A673 (cell line): Measurements from ENCODE around the gene MFN2. TPM values are rescaled to one million over a fixed set of nuclear protein-coding genes. Genes with fewer than 3 reads are reported as not detected.

Experiments used
- BruUV-seq: library from RNA; stranded (reverse); fragments of 400-500 nt; replicated peaks from 2 replicates; lab custom pipeline; 2021; lab: Mats Ljungman, UMichigan
- CTCF ChIA-PET: fragments of 300-600 bp; sonication (Branson Sonifier 250); formaldehyde crosslinking; loops from one replicate; lab custom pipeline; 2022; ENCODE audit warnings: antibody characterized with exemption; lab: Charles Lee
- POLR2A ChIA-PET: fragments of 300-600 bp; sonication (Branson Sonifier 250); formaldehyde crosslinking; loops from one replicate; lab custom pipeline; 2022; ENCODE audit warnings: antibody characterized with exemption; ENCODE audit not compliant: low non-redundant PET; lab: Charles Lee
- DNase-seq: peaks from one replicate; pipeline ENCODE4 v3.0.0-alpha.2; 2015; ENCODE audit warnings: low spot score
- H3K27ac ChIP-seq: fragments of 200-600 bp; sonication (generic); 2 replicates; pipeline ENCODE4 v1.5.1; 2016; ENCODE audit warnings: mixed run types, low read depth, mild to moderate bottlenecking, mixed read lengths, antibody characterized with exemption, low read length; ENCODE audit not compliant: poor library complexity, severe bottlenecking
- H3K27me3 ChIP-seq: fragments of 200-600 bp; sonication (generic); replicated peaks from 2 replicates; pipeline ENCODE4 v1.6.1; 2017; ENCODE audit warnings: mixed run types, low read depth, mild to moderate bottlenecking, mixed read lengths, antibody characterized with exemption, low read length; ENCODE audit not compliant: insufficient read depth, poor library complexity
- H3K36me3 ChIP-seq: fragments of 200-600 bp; sonication (generic); 2 replicates; pipeline ENCODE4 v1.6.1; 2016; ENCODE audit warnings: mixed run types, mild to moderate bottlenecking, mixed read lengths, antibody characterized with exemption, low read length; ENCODE audit not compliant: insufficient read depth, poor library complexity, severe bottlenecking
- H3K4me1 ChIP-seq: fragments of 200-600 bp; sonication (generic); 2 replicates; pipeline ENCODE4 v1.6.1; 2017; ENCODE audit warnings: mixed run types, mild to moderate bottlenecking, mixed read lengths, antibody characterized with exemption, low read length; ENCODE audit not compliant: insufficient read depth, poor library complexity, severe bottlenecking
- H3K4me3 ChIP-seq: fragments of 200-600 bp; sonication (generic); 2 replicates; pipeline ENCODE4 v1.5.1; 2016; ENCODE audit warnings: low read depth, mixed run types, mild to moderate bottlenecking, mixed read lengths, low read length; ENCODE audit not compliant: poor library complexity, severe bottlenecking
- H3K9me3 ChIP-seq: fragments of 200-600 bp; sonication (generic); 2 replicates; pipeline ENCODE4 v1.6.1; 2016; ENCODE audit warnings: mixed run types, low read depth, mild to moderate bottlenecking, mixed read lengths, antibody characterized with exemption, low read length; ENCODE audit not compliant: poor library complexity, severe bottlenecking
- CTCF ChIP-seq: fragments of 300-800, 200-600 bp; sonication (generic); conservative IDR thresholded peaks from 2 replicates; pipeline ENCODE4 v1.5.1; 2017; ENCODE audit warnings: low read depth, mild to moderate bottlenecking, antibody characterized with exemption, low read length, moderate library complexity, mixed read lengths
- EZH2 ChIP-seq: fragments of 200-600 bp; sonication (generic); IDR thresholded peaks from 2 replicates; pipeline ENCODE4 v1.6.1; 2017; ENCODE audit warnings: borderline replicate concordance, low read depth, mild to moderate bottlenecking, mixed read lengths, antibody characterized with exemption, low read length; ENCODE audit not compliant: poor library complexity, severe bottlenecking
- intact Hi-C: fragments of 100-400 bp; cut with micrococcal nuclease; formaldehyde crosslinking; loops from one replicate; pipeline ENCODE4 v1.10.0; 2022; ENCODE audit not compliant: unreplicated experiment
- total RNA-seq: library from RNA; stranded (reverse); gene quantifications from 2 replicates; pipeline ENCODE4 v1.2.3, GENCODE V29; 2021

The MFN2 gene
- total RNA-seq, 1 experiment from 2014 or later, result 160 TPM

- no peaks in the 10 kb centered on the region for H3K27me3 ChIP-seq
- POLR2A ChIA-PET, result no interaction called here
- no peak for DNase-seq
- H3K9me3 ChIP-seq, result no peaks in the 10 kb centered on the region
- no peak overlapping the region for H3K27ac ChIP-seq
- H3K36me3 ChIP-seq, result peaks cover 51% of the 10 kb centered on the region
- no peak for TF ChIP-seq CTCF
- no TSS peak for BruUV-seq
- CTCF ChIA-PET, result no interaction called here
- no peak overlapping the region for H3K4me3 ChIP-seq
- no peaks in the 10 kb centered on the region for H3K4me1 ChIP-seq
- intact Hi-C loops, result no loop called here
Observed at GRCh38 chr1:11952455-11953109, 27.7 kb upstream of the MFN2 start.

- DNase-seq, result no peak
- CTCF ChIA-PET, result no interaction called here
- intact Hi-C loops, result no loop called here
- POLR2A ChIA-PET, result interaction anchor here (0.6 kb wide), 1 partner anchor 147 kb away, joined by 18 read pairs; no protein-coding TSS in a partner anchor
- Histone ChIP-seq H3K27me3 (no peaks in the 10 kb centered on the region), H3K9me3 (no peaks in the 10 kb centered on the region), H3K36me3 (peaks cover 47% of the 10 kb centered on the region), H3K27ac (no peak overlapping the region), H3K4me3 (no peak overlapping the region), H3K4me1 (no peaks in the 10 kb centered on the region)
- TF ChIP-seq EZH2, result no peak
- BruUV-seq, result no TSS peak
Observed at GRCh38 chr1:11955221-11955620, 25.0 kb upstream of the MFN2 start.

GRCh38 chr1:11957398-11957797 is 22.8 kb upstream of the MFN2 start:
- no peak for DNase-seq
- ChIA-PET POLR2A (no interaction called here), CTCF (no interaction called here)
- no peak for TF ChIP-seq EZH2
- TF ChIP-seq CTCF, result no peak
- intact Hi-C loops, result no loop called here
- Histone ChIP-seq H3K36me3 (peaks cover 48% of the 10 kb centered on the region), H3K9me3 (no peaks in the 10 kb centered on the region), H3K4me3 (no peak overlapping the region), H3K27me3 (no peaks in the 10 kb centered on the region), H3K27ac (no peak overlapping the region), H3K4me1 (peaks cover 3% of the 10 kb centered on the region)
- no TSS peak for BruUV-seq

GRCh38 chr1:11957897-11958296 is 22.3 kb upstream of the MFN2 start:
- TF ChIP-seq EZH2, result no peak
- no peak for TF ChIP-seq CTCF
- POLR2A ChIA-PET, result no interaction called here
- CTCF ChIA-PET, result interaction anchor here (0.6 kb wide), 1 partner anchor 315 kb away, joined by 4 read pairs; no protein-coding TSS in a partner anchor
- BruUV-seq, result no TSS peak
- H3K36me3 ChIP-seq, result peaks cover 46% of the 10 kb centered on the region
- peaks cover 3% of the 10 kb centered on the region for H3K4me1 ChIP-seq
- H3K27me3 ChIP-seq, result no peaks in the 10 kb centered on the region
- DNase-seq, result no peak
- no peaks in the 10 kb centered on the region for H3K9me3 ChIP-seq
- intact Hi-C loops, result no loop called here
- H3K4me3 ChIP-seq, result no peak overlapping the region
- no peak overlapping the region for H3K27ac ChIP-seq
